Sigmoid colon (tissue), 4 donors: ENCODE data around the gene UBL3.

Source experiments
- CTCF ChIP-seq, 4 experiments: fragments of 450-650 bp in 3 of 4; fragments of 200-600 bp in 1 of 4; IDR thresholded peaks; one replicate each; pipeline ENCODE4 v1.5.1; 2016 to 2019; ENCODE audit warnings: antibody characterized with exemption in 4 of 4, mild to moderate bottlenecking in 3 of 4, moderate library complexity in 2 of 4
- EP300 ChIP-seq, 4 donors: sonication (generic); formaldehyde crosslinking; IDR thresholded peaks; one replicate each; pipeline ENCODE4 v1.6.1; 2017; ENCODE audit warnings: antibody characterized with exemption in 4 of 4
- POLR2A ChIP-seq, 2 donors: fragments of 450-650 bp; IDR thresholded peaks; one replicate each; pipeline ENCODE4 v1.6.1; 2016; ENCODE audit warnings: antibody characterized with exemption in 2 of 2, mild to moderate bottlenecking in 2 of 2, moderate library complexity in 2 of 2
- POLR2AphosphoS5 ChIP-seq, 4 donors: sonication (generic); formaldehyde crosslinking; IDR thresholded peaks; one replicate each; pipeline ENCODE4 v1.6.1; 2017; ENCODE audit warnings: antibody characterized with exemption in 4 of 4

- TF ChIP-seq POLR2A (IDR thresholded peaks at IDR 0.05): no peak
- no peak for TF ChIP-seq CTCF (IDR thresholded peaks at IDR 0.05)
- no peak for TF ChIP-seq POLR2AphosphoS5 (IDR thresholded peaks at IDR 0.05)
- no peak for TF ChIP-seq EP300 (IDR thresholded peaks at IDR 0.05)
These were observed 128.7 kb downstream of the UBL3 start for GRCh38 chr13:29721766-29722165.
